ENCODE measurements around the gene FUBP3.

Gene FUBP3

GRCh38 chr9:130607640-130608420 lies 28.5 kb downstream of the FUBP3 start:
- DNase-seq (ENCODE audit: low read depth) = no peak

DNA sequence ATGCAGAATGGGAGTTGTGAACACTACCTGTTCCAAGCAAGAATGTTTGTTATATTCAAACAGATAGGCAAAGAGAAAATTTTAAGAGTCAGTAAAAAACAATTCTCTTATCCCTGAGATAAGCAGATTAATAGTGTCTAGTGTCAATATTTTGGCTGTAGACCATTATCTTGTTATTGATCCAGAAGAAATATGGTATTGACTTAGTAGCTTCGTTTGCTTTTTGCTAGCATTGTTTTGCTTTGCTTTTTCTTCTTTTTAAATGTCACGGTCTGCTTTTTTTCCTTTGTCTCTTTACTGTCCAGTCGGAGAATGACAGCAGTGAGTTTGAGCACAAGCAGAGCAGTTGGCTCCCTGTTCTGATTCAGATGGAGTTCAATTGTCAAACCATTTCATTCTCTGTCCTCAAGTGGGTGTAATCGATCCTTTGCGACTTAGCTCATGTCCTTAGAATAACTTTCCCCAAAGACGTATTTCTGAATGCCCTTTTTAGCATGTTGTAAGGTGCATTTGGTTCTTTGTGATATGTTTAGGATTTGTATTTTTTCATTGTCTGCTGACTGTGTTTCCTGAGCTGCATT lies 29.3 kb downstream of the FUBP3 start:
- no peak for DNase-seq (ENCODE audit: low read depth)

DNA sequence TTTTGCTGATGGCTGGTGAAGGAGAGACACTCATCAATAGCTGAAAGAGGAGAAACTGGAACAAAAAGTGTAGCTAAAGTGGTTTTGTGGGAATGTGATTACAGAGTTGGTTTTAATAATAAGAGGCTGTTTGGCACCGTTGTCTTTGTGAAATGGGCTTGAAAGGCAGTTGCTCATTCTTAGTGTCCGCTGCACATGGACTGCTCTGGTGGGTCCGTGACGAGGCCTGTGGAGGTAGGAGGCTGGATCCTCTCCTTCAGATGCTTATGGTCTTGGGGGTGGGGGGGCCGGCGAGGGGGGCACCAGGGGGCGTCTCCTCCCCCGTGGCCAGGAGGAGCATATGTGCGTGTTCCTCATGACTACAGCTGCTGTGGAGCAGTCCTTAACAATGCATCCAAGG lies 29.8 kb downstream of the FUBP3 start:
- no peak for DNase-seq (ENCODE audit: low read depth)

- DNase-seq (ENCODE audit: low read depth) = no peak
Measured at GRCh38 chr9:130610862-130611707, 31.7 kb downstream of the FUBP3 start.

- DNase-seq (ENCODE audit: low read depth) = no peak
Measured at GRCh38 chr9:130616451-130616850, 37.1 kb downstream of the FUBP3 start.

GRCh38 chr9:130623466-130623865 lies 44.1 kb downstream of the FUBP3 start:
- DNase-seq (ENCODE audit: low read depth) = no peak

- DNase-seq (ENCODE audit: low read depth) = no peak
Measured at GRCh38 chr9:130624154-130624553, 44.8 kb downstream of the FUBP3 start.

- no peak for DNase-seq (ENCODE audit: low read depth)
Measured at GRCh38 chr9:130626249-130626996, 47.0 kb downstream of the FUBP3 start.

GRCh38 chr9:130627051-130627450 lies 47.7 kb downstream of the FUBP3 start:
- no peak for DNase-seq (ENCODE audit: low read depth)

GRCh38 chr9:130627896-130628792 lies 48.8 kb downstream of the FUBP3 start:
- no peak for DNase-seq (ENCODE audit: low read depth)

- DNase-seq (ENCODE audit: low read depth) = no peak
Measured at GRCh38 chr9:130629443-130630070, 50.2 kb downstream of the FUBP3 start.

- no peak for DNase-seq (ENCODE audit: low read depth)
Measured at GRCh38 chr9:130630071-130630450, 50.7 kb downstream of the FUBP3 start.

DNA sequence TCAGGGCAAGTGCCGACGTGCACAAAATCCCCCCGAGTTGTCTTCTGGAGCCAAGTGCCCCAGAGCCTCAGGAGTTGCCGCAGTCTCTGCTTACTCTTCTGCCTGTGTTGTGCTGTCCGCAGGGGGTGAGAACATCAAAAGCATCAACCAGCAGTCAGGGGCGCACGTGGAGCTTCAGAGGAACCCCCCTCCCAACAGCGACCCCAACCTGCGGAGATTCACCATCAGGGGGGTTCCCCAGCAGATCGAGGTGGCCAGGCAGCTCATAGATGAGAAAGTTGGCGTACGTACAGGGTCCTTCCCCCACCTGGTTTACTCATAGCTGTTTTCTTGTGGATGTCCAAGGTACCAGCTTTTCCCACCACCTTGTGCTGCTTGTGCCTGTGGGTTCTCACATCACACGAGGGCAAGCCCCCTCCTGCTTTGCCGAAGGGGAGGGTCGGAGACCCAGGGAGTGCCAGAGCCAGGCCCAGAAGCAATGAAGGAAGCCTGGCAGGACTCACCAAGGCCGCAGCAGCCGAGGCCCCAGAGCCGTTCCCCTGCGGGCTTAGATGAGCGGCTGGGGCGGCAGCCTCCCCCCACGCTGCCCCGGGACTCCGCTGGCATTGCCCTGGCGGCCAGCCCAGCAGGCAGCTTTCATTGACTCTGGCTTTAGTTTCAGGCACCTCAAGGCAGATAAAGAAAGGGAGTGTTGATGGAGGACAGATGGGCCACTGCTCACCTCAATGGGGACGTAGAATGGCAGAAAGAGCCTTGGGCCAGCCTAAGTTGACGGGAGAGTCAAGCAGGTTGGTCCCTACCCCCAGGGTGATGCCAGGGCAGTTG lies 51.3 kb downstream of the FUBP3 start:
- no peak for DNase-seq (ENCODE audit: low read depth)

DNA sequence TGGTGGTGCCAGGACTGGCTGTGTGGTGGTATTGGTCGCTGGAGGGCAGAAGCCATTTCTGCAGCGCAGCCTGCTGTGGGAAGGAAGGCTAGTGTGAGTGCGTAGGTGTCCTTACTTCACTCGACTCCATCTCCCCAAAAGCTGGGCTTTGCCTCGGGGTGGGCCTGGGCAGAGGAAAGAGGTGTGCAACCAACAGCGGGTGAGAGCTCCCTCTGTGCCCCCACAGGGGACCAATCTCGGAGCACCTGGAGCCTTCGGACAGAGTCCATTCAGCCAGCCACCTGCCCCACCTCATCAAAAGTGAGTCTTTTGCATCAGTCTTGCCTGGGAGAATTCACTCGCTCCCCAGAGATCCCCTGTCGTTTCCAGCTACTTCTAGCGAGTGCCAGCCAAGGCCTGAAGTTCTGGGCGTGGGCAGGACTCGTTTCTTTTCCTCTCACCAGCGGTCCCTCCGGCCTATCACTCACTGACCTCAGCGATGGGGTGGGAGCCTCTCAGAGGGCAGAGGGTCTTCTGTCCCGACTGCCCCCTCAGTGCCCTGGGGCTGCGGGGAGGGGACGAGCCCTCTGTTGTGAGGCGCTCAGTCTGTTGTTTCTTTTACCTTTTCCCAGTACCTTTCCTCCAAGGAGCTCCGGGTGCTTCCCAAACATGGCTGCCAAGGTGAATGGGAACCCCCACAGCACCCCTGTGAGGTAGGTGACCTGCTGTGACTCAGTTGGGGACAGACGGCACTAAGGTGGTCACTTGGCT lies 52.1 kb downstream of the FUBP3 start:
- no peak for DNase-seq (ENCODE audit: low read depth)

DNA sequence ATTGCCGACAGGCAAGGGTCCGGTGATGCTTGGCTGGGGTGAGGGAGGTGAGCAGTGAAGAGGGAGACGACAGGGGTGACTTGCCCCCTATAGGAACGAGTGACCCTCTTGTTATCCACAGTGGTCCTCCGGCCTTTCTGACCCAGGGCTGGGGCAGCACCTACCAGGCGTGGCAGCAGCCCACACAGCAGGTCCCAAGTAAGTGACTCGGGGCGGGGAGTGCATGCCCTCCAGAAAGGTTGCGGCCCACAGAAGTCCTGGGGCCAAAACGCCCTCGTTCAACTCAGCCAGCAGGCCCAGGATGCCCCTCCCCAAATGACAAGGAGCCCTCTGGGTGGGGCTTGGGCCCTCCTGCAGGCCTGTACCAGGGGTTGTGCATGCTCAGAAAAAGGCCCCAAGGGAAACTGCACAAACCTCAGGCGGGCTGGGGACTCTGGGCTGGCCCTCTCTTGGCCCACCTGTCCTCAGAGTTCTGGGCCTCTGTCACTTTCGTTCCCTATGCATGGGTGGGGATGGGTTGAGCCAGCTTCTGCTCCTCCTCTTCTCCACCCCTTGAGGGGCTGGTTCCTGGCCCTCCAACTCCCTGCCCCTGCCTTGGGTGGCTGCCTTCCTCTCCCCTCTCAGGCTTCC lies 52.8 kb downstream of the FUBP3 start:
- DNase-seq (ENCODE audit: low read depth) = no peak

- DNase-seq (ENCODE audit: low read depth) = no peak
Measured at GRCh38 chr9:130632841-130633240, 53.5 kb downstream of the FUBP3 start.

DNA sequence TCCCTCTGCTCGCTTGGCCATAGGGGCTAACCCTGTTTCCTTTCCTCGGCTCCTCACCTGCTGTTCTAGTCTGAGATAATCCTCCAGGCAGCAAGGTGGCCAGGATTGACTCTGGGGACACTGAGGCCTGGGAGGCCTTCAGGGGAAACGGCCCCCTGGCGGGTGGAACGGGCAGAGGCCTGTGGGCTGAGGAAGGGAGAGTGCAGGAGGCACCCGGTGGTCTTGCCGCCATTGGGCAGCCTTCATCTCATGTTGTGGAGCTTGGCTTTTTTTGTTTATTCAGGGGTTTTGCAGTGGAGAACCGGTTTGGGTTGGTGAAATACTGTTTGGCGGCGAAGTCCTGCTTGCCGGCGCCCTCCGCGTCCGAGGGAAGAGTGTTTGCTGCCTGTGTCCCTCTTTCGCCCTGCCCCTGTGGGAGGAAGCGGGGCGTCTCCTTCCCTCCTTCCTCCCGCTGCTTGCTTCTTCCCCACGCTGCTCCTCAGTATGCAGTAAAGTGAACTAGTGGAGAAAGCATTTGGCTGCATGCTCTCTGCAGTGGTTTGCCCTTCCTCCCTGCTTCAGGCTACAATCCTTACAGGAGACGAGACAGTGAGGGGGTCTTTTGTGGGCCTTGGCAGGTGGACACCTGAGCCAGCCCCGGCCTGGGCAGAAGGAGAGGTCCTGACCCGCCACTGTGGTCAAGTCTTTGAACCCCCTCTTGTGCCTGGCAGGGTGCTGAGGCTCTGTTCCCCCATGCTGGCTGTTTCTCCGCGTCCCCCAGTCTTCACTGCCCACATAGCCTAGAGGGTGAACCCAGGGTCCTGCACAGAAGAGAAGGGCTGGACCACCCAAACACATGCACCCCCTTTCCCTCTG lies 54.2 kb downstream of the FUBP3 start:
- DNase-seq (ENCODE audit: low read depth) = no peak
